HFFc6 (cell line): ENCODE data around the gene GNA14. TPM values are rescaled to one million over a fixed set of nuclear protein-coding genes. Genes with fewer than 3 reads are reported as not detected.

ENCODE experiments used
- DNase-seq: peaks from one replicate; pipeline ENCODE4 v3.0.0-alpha.2; 2018
- H3K27ac Mint-ChIP-seq: 2 replicates; pipeline ENCODE4 v1.8.0; 2020; ENCODE audit warnings: mild to moderate bottlenecking, mixed read lengths
- H3K27me3 Mint-ChIP-seq: 2 replicates; pipeline ENCODE4 v1.8.0; 2021; ENCODE audit warnings: mild to moderate bottlenecking, moderate library complexity, mixed read lengths; ENCODE audit not compliant: insufficient read depth
- H3K36me3 Mint-ChIP-seq: 2 replicates; pipeline ENCODE4 v1.8.0; 2021; ENCODE audit warnings: low read depth, mixed read lengths
- H3K4me1 Mint-ChIP-seq: 2 replicates; pipeline ENCODE4 v1.8.0; 2020; ENCODE audit warnings: low read depth, mixed read lengths
- H3K4me3 Mint-ChIP-seq: 2 replicates; pipeline ENCODE4 v1.8.0; 2020; ENCODE audit warnings: mild to moderate bottlenecking, moderate library complexity, mixed read lengths
- H3K9me3 Mint-ChIP-seq: 2 replicates; pipeline ENCODE4 v1.8.0; 2020; ENCODE audit warnings: mild to moderate bottlenecking, mixed read lengths
- total RNA-seq, 6 experiments: library from RNA; stranded (reverse); fragmentation: NEBNext Ultra II Directional; extraction: Animal tissue kit (Norgen Biotek cat#: 25700); gene quantifications; 2 replicates in 1 of 6; 3 replicates in 5 of 6; pipeline ENCODE4 v1.2.3, GENCODE V29; 2021
- TF ChIP-seq, protein P1 (sequence below): fragments of 200-600 bp; sonication (generic); IDR thresholded peaks from 2 replicates; pipeline ENCODE4 v1.5.0; 2021; ENCODE audit warnings: antibody characterized with exemption, mild to moderate bottlenecking

GNA14 gene
- total RNA-seq, 6 experiments from 2014 or later, result not detected

DNA sequence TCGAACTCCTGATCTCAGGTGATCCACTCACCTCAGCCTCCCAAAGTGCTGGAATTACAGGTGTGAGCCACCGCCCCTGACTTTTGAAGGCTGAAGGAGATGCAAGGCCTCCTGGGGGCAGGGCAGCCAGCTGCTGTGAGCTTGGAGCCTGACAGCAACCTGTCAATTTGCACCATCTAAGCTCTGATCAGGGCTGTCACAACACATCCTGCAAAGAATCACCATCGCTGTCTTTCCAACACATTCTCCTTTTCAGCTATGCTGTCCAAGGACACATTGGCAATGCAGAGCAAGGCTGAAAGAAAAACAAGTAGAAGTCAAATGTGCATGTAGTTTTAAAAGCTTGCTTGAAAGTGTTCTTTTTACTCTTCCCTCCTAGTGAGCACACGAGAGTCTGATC lies 54.6 kb downstream of the GNA14 start:
- DNase-seq, result no peak

DNA sequence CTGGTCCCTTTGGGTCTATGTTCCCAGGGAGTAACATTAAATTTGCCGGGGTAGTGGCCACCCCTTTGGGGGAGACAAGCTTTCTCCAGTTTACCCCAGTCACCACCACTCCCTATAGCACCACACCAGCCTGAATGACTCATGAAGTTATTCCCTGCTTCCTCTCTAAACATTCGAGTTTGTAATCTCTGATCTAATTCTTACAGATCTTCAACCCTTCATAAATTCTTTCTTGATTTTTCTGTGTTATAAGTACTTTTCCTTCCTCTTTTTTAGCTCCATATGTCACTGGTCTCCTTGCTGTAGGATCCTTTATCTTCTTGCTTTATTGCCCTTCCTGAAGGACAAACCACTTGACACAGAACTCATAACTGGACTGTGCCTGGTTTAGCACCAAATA lies 55.6 kb downstream of the GNA14 start:
- H3K27me3 Mint-ChIP-seq, result peaks cover 10% of the 10 kb centered on the region
- no peak overlapping the region for H3K4me3 Mint-ChIP-seq
- no peak overlapping the region for H3K27ac Mint-ChIP-seq
- DNase-seq, result no peak
- H3K36me3 Mint-ChIP-seq, result no peaks in the 10 kb centered on the region
- peaks cover 20% of the 10 kb centered on the region for H3K4me1 Mint-ChIP-seq
- TF ChIP-seq, protein P1, sequence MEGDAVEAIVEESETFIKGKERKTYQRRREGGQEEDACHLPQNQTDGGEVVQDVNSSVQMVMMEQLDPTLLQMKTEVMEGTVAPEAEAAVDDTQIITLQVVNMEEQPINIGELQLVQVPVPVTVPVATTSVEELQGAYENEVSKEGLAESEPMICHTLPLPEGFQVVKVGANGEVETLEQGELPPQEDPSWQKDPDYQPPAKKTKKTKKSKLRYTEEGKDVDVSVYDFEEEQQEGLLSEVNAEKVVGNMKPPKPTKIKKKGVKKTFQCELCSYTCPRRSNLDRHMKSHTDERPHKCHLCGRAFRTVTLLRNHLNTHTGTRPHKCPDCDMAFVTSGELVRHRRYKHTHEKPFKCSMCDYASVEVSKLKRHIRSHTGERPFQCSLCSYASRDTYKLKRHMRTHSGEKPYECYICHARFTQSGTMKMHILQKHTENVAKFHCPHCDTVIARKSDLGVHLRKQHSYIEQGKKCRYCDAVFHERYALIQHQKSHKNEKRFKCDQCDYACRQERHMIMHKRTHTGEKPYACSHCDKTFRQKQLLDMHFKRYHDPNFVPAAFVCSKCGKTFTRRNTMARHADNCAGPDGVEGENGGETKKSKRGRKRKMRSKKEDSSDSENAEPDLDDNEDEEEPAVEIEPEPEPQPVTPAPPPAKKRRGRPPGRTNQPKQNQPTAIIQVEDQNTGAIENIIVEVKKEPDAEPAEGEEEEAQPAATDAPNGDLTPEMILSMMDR, result no peak
- no peaks in the 10 kb centered on the region for H3K9me3 Mint-ChIP-seq

More for the DNA sequence above, 54.6 kb downstream of the GNA14 start:
- no peaks in the 10 kb centered on the region for H3K9me3 Mint-ChIP-seq
- H3K36me3 Mint-ChIP-seq, result no peaks in the 10 kb centered on the region
- peaks cover 10% of the 10 kb centered on the region for H3K27me3 Mint-ChIP-seq
- peaks cover 9% of the 10 kb centered on the region for H3K4me1 Mint-ChIP-seq
- H3K4me3 Mint-ChIP-seq, result no peak overlapping the region
- TF ChIP-seq, protein P1, result no peak
- H3K27ac Mint-ChIP-seq, result no peak overlapping the region

DNA sequence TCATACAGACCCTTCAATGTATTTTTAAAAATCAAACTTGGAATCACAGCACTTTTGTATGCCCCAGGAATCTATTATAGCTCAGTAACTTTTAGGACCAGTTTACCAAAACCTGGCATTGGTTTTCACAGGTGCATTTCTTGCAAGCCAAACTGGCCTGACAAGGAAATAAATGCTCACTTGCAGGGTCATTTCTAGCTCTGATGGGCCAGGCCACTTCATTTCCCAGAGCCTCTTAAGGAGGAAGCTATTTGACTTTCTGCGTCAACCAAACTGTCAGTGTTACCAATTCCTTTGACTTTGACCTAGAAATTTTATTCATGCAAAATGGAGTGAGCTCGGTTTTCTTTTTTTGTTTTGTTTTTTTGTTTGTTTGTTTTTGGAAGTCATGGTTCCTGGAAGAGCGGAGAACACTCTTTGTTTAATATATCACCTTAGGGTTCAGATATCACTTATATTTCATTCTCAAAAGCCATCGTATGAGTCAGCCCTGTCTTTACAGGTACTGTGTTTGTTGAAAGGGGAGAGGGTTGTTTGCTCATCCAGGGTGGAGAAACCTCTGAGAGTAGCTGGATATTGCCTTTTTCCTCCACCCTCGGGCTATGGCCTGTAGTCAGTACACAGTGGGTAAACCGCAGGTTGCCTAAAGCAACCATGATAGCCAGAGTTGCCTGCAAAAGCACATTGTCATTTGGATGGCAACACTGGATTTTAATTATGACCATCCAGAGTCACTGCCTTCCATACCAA lies 58.9 kb downstream of the GNA14 start:
- Mint-ChIP-seq H3K36me3 (no peaks in the 10 kb centered on the region), H3K4me1 (peaks cover 21% of the 10 kb centered on the region), H3K27ac (no peak overlapping the region), H3K27me3 (peaks cover 6% of the 10 kb centered on the region), H3K4me3 (no peak overlapping the region), H3K9me3 (no peaks in the 10 kb centered on the region)
- no peak for DNase-seq
- TF ChIP-seq, protein P1, result no peak

DNA sequence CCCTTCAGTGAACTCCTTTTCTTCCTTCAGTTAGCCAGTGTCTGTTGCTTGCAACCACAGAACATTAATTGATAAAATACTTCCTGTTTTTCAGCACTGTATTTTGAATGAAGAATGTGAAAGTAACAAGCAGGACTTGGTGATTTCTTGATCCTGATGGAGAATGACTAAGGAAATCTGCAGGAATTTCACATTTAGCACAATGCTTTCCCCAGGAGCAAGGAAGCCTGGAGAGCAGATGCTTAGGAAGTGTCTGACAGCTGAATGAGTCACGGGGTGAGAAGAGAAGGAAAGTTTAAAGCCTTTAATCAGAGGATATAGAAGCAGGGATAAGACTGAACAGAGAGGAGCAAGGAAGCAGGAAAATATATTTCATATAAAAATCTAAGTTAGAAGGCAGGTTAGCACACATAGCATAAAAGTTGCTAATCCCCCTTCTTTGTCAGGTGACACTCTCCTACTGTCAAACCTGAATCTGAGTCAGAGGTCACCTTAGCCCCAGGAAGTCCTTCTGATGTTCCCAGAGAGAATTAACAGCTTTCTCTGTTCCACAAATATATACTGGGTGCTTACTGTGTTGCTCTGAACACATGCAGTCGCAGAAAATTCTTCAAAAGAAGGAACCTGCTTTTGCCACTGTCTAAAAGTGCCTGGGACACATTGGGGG lies 59.7 kb downstream of the GNA14 start:
- TF ChIP-seq, protein P1, result no peak
- no peaks in the 10 kb centered on the region for H3K9me3 Mint-ChIP-seq
- no peaks in the 10 kb centered on the region for H3K36me3 Mint-ChIP-seq
- peak; percentile 75 for DNase-seq
- peaks cover 10% of the 10 kb centered on the region for H3K27me3 Mint-ChIP-seq
- H3K27ac Mint-ChIP-seq, result peak overlapping the region; percentile 34
- H3K4me3 Mint-ChIP-seq, result peak overlapping the region; percentile 42
- peaks cover 21% of the 10 kb centered on the region for H3K4me1 Mint-ChIP-seq

DNA sequence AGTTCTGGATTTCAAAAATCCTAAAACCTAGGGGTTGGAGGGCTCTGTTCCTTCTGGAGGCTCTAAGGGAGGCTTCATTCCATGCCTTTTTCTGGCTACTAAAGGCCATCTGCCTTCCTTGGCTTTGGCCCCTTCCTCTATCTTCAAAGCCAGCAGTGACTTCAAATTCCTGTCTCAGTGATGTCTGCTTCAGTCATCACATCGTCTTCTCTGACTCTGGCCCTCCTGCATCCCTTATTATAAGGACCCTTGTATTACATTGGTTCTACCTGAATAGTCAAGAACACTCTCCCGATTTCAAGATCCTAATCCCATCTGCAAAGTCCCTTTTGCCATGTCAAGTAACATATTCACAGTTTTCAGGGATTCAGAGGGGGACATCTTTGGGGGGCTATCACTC lies 60.3 kb downstream of the GNA14 start:
- DNase-seq, result no peak
- Mint-ChIP-seq H3K4me3 (peak overlapping the region; percentile 42), H3K4me1 (peaks cover 21% of the 10 kb centered on the region), H3K36me3 (no peaks in the 10 kb centered on the region), H3K27ac (peak overlapping the region; percentile 34), H3K27me3 (peaks cover 12% of the 10 kb centered on the region), H3K9me3 (no peaks in the 10 kb centered on the region)
- TF ChIP-seq, protein P1, result no peak
